B cell (primary cell): ENCODE results near the gene MAPK9.

Experiments used
- CTCF ChIP-seq: fragments of 200-600 bp; IDR thresholded peaks from one replicate; pipeline ENCODE4 v1.8.0; 2022; ENCODE audit warnings: antibody characterized with exemption, mild to moderate bottlenecking
- EZH2 ChIP-seq: IDR thresholded peaks from 2 replicates; pipeline ENCODE4 v1.6.1; 2012; ENCODE audit warnings: borderline replicate concordance, low read depth, mild to moderate bottlenecking, moderate library complexity, low read length; ENCODE audit not compliant: insufficient read depth, poor library complexity, severe bottlenecking

DNA sequence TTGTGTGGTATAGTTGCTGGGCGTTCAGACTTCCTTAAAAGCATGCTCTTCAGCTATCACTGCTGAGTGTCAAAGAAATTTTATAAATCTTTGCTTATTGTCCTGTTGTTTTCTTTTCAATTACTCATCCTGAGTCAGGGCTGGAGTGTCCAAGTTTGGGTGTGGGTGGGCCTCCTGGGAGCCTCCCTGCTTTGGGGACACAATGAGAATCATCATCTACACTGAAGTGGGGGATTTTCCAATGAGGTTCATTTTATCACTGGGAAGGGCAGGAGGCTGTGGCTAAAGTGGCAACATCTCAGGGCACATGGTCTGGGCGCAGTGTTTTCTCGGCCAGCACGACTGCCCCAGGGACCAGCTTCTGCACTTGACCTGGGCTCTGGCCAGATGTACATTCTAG, 41.8 kb upstream of the MAPK9 start:
- TF ChIP-seq CTCF: no peak
- TF ChIP-seq EZH2: no peak
